WTC11 (cell line): ENCODE data around the gene RASA2. TPM values are rescaled to one million over a fixed set of nuclear protein-coding genes. Genes with fewer than 3 reads are reported as not detected.

Experiments
- ATAC-seq: fragments of 200-7000 bp; cut with Tn5 transposase; 2 replicates; pipeline ENCODE4 v1.10.0; 2021; ENCODE audit warnings: mild to moderate bottlenecking, moderate library complexity
- CTCF ChIA-PET: fragments of 300-600 bp; sonication (Branson Sonifier 250); formaldehyde crosslinking; loops from one replicate; lab custom pipeline; 2021; ENCODE audit warnings: antibody characterized with exemption; lab: Charles Lee
- POLR2A ChIA-PET: fragments of 350-600 bp; sonication (Branson Sonifier 250); formaldehyde crosslinking; loops from one replicate; lab custom pipeline; 2021; ENCODE audit warnings: antibody characterized with exemption; lab: Charles Lee
- DNase-seq: peaks from one replicate; pipeline ENCODE4 v3.0.0; 2021; ENCODE audit warnings: low spot score
- H3K27ac Mint-ChIP-seq: 2 replicates; pipeline ENCODE4 v1.8.0; 2021; ENCODE audit warnings: mixed read lengths
- H3K27me3 Mint-ChIP-seq: 2 replicates; pipeline ENCODE4 v1.8.0; 2021; ENCODE audit warnings: low read depth, mild to moderate bottlenecking, moderate library complexity, mixed read lengths
- H3K36me3 Mint-ChIP-seq: 2 replicates; pipeline ENCODE4 v1.8.0; 2021; ENCODE audit warnings: mixed read lengths
- H3K4me1 Mint-ChIP-seq: 2 replicates; pipeline ENCODE4 v1.8.0; 2022; ENCODE audit warnings: mixed read lengths
- H3K4me3 Mint-ChIP-seq: 2 replicates; pipeline ENCODE4 v1.8.0; 2021; ENCODE audit warnings: mild to moderate bottlenecking, moderate library complexity, mixed read lengths
- H3K9me3 Mint-ChIP-seq: 2 replicates; pipeline ENCODE4 v1.8.0; 2021; ENCODE audit warnings: mixed read lengths
- ATF1 ChIP-seq: sonication (generic); formaldehyde crosslinking; IDR thresholded peaks from 2 replicates; pipeline ENCODE4 v1.8.1; 2023; ENCODE audit warnings: mild to moderate bottlenecking, moderate library complexity, missing genetic modification reagents
- EMX1 ChIP-seq: fragments of 250-450 bp; sonication (Bioruptor Pico); IDR thresholded peaks from 2 replicates; pipeline ENCODE4 v1.8.0; 2021; ENCODE audit warnings: mild to moderate bottlenecking
- ETV6 ChIP-seq: sonication (generic); formaldehyde crosslinking; IDR thresholded peaks from 2 replicates; pipeline ENCODE4 v1.8.1; 2022; ENCODE audit warnings: mild to moderate bottlenecking, missing genetic modification reagents
- KAT7 ChIP-seq: sonication (generic); formaldehyde crosslinking; IDR thresholded peaks from 2 replicates; pipeline ENCODE4 v1.8.1; 2023; ENCODE audit warnings: missing genetic modification reagents, mild to moderate bottlenecking, borderline replicate concordance
- NFATC4 ChIP-seq: fragments of 250-450 bp; sonication (Bioruptor Pico); IDR thresholded peaks from 2 replicates; pipeline ENCODE4 v1.9.0; 2021; ENCODE audit warnings: mild to moderate bottlenecking
- PRRX2 ChIP-seq: fragments of 250-450 bp; sonication (Bioruptor Pico); IDR thresholded peaks from 2 replicates; pipeline ENCODE4 v1.8.0; 2021; ENCODE audit warnings: mild to moderate bottlenecking
- SMAD3 ChIP-seq: sonication (generic); formaldehyde crosslinking; IDR thresholded peaks from 2 replicates; pipeline ENCODE4 v1.8.0; 2022; ENCODE audit warnings: missing genetic modification reagents, mild to moderate bottlenecking, borderline replicate concordance
- SMAD4 ChIP-seq: sonication (generic); formaldehyde crosslinking; IDR thresholded peaks from 2 replicates; pipeline ENCODE4 v1.8.0; 2022; ENCODE audit warnings: mild to moderate bottlenecking, missing genetic modification reagents
- SOX15 ChIP-seq: fragments of 250-450 bp; sonication (Bioruptor Pico); IDR thresholded peaks from 2 replicates; pipeline ENCODE4 v1.9.0; 2021; ENCODE audit warnings: mild to moderate bottlenecking
- TCF7 ChIP-seq: sonication (generic); formaldehyde crosslinking; IDR thresholded peaks from 2 replicates; pipeline ENCODE4 v1.8.0; 2022; ENCODE audit warnings: mild to moderate bottlenecking, low read depth, missing genetic modification reagents, moderate library complexity
- TEAD4 ChIP-seq: sonication (generic); formaldehyde crosslinking; IDR thresholded peaks from 2 replicates; pipeline ENCODE4 v1.8.0; 2022; ENCODE audit warnings: mild to moderate bottlenecking, missing genetic modification reagents
- ZBTB21 ChIP-seq: sonication (generic); formaldehyde crosslinking; IDR thresholded peaks from 2 replicates; pipeline ENCODE4 v1.8.1; 2023; ENCODE audit warnings: mild to moderate bottlenecking, missing genetic modification reagents, borderline replicate concordance
- ZNF138 ChIP-seq: sonication (generic); formaldehyde crosslinking; conservative IDR thresholded peaks from 2 replicates; pipeline ENCODE4 v1.8.1; 2022; ENCODE audit warnings: mild to moderate bottlenecking, moderate library complexity, missing genetic modification reagents
- ZNF263 ChIP-seq: sonication (generic); formaldehyde crosslinking; IDR thresholded peaks from 2 replicates; pipeline ENCODE4 v1.8.1; 2022; ENCODE audit warnings: low read depth, mild to moderate bottlenecking, moderate library complexity, missing genetic modification reagents
- ZNF423 ChIP-seq: fragments of 250-450 bp; sonication (Bioruptor Pico); IDR thresholded peaks from 2 replicates; pipeline ENCODE4 v2.1.2; 2022; ENCODE audit warnings: mild to moderate bottlenecking, moderate library complexity
- total RNA-seq: library from RNA; stranded (reverse); gene quantifications from 3 replicates; pipeline ENCODE4 v1.2.3, GENCODE V29; 2021
- TF ChIP-seq, protein P1 (sequence below): sonication (generic); formaldehyde crosslinking; IDR thresholded peaks from 2 replicates; pipeline ENCODE4 v1.8.0; 2022; ENCODE audit warnings: mild to moderate bottlenecking, missing genetic modification reagents
- TF ChIP-seq, protein P2 (sequence below): fragments of 250-450 bp; sonication (Bioruptor Pico); IDR thresholded peaks from 2 replicates; pipeline ENCODE4 v1.9.0; 2021; ENCODE audit warnings: mild to moderate bottlenecking
- TF ChIP-seq, protein P3 (sequence below): fragments of 200-600 bp; IDR thresholded peaks from 2 replicates; pipeline ENCODE4 v1.8.0; 2022; ENCODE audit warnings: antibody characterized with exemption
- TF ChIP-seq, protein P4 (sequence below): sonication (generic); formaldehyde crosslinking; IDR thresholded peaks from 2 replicates; pipeline ENCODE4 v1.8.1; 2023; ENCODE audit warnings: mild to moderate bottlenecking, missing genetic modification reagents
- TF ChIP-seq, protein P5 (sequence below): sonication (generic); formaldehyde crosslinking; IDR thresholded peaks from 2 replicates; pipeline ENCODE4 v1.8.1; 2023; ENCODE audit warnings: mild to moderate bottlenecking, missing genetic modification reagents
- TF ChIP-seq, protein P6 (sequence below): sonication (generic); formaldehyde crosslinking; IDR thresholded peaks from 2 replicates; pipeline ENCODE4 v1.8.1; 2023; ENCODE audit warnings: mild to moderate bottlenecking, missing genetic modification reagents, moderate library complexity

RASA2 gene
- total RNA-seq, 1 experiment from 2014 or later = 13.9 TPM

DNA sequence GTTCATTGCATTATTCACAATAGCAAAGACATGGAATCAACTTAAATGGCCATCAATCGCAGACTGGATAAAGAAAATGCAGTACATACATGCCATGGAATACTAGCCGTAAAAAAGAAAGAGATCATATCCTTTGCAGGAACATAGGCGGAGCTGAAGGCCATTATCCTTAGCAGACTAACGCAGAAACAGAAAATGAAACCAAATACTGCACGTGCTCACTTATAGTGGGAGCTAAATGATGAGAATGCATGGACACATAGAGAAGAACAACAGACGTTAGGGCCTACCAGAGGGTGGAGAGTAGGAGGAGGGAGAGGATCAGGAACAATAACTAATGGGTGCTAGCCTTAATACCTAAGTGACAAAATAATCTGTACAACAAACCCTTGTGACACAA lies 57.9 kb downstream of the RASA2 start:
- ChIA-PET CTCF (no interaction called here), POLR2A (no interaction called here)
- no peak overlapping the region for H3K4me3 Mint-ChIP-seq
- H3K9me3 Mint-ChIP-seq = peaks cover 24% of the 10 kb centered on the region
- peaks cover 45% of the 10 kb centered on the region for H3K36me3 Mint-ChIP-seq
- DNase-seq (no peak), ATAC-seq (no peak)
- no peaks in the 10 kb centered on the region for H3K27me3 Mint-ChIP-seq
- H3K4me1 Mint-ChIP-seq = no peaks in the 10 kb centered on the region
- H3K27ac Mint-ChIP-seq = no peak overlapping the region; the same call in 1 of the 2 replicates
- TF ChIP-seq ZNF138 (CRISPR knock-in tag) (no peak), TEAD4 (CRISPR knock-in tag) (no peak), EMX1 (CRISPR knock-in tag) (no peak), ZNF423 (CRISPR knock-in tag) (no peak)
- TF ChIP-seq, protein P1, sequence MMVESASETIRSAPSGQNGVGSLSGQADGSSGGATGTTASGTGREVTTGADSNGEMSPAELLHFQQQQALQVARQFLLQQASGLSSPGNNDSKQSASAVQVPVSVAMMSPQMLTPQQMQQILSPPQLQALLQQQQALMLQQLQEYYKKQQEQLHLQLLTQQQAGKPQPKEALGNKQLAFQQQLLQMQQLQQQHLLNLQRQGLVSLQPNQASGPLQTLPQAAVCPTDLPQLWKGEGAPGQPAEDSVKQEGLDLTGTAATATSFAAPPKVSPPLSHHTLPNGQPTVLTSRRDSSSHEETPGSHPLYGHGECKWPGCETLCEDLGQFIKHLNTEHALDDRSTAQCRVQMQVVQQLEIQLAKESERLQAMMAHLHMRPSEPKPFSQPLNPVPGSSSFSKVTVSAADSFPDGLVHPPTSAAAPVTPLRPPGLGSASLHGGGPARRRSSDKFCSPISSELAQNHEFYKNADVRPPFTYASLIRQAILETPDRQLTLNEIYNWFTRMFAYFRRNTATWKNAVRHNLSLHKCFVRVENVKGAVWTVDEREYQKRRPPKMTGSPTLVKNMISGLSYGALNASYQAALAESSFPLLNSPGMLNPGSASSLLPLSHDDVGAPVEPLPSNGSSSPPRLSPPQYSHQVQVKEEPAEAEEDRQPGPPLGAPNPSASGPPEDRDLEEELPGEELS = no peak

DNA sequence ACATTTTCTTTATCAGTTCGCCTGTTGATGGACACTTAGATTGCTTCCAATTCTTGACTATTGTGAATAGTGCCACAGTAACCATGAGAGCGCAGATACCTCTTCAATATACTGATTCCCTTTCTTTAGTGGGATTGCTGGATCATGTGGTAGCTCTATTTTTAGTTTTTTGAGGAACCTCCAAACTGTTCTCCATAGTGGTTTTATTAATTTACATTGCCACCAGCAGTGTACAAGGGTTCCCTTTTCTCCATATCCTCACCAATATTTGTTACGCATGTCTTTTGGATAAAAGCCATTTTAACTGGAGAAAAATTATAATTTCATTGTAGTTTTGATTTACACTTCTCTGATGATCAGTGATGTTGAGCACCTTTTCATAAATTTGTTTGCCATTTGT lies 59.3 kb downstream of the RASA2 start:
- Mint-ChIP-seq H3K27me3 (no peaks in the 10 kb centered on the region), H3K36me3 (peaks cover 45% of the 10 kb centered on the region), H3K4me1 (no peaks in the 10 kb centered on the region), H3K27ac (no peak overlapping the region), H3K4me3 (no peak overlapping the region), H3K9me3 (peaks cover 24% of the 10 kb centered on the region)
- ChIA-PET CTCF (interaction anchor here (1.3 kb wide), 1 partner anchor 91 kb away, joined by 3 read pairs; no protein-coding TSS in a partner anchor), POLR2A (no interaction called here)
- no peak for DNase-seq
- TF ChIP-seq EMX1 (CRISPR knock-in tag) = no peak
- TF ChIP-seq, protein P2, sequence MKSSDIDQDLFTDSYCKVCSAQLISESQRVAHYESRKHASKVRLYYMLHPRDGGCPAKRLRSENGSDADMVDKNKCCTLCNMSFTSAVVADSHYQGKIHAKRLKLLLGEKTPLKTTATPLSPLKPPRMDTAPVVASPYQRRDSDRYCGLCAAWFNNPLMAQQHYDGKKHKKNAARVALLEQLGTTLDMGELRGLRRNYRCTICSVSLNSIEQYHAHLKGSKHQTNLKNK (CRISPR knock-in tag) = no peak
- TF ChIP-seq ZNF263 (CRISPR knock-in tag) = no peak
- no peak for TF ChIP-seq KAT7 (CRISPR knock-in tag)
- no peak for TF ChIP-seq TCF7 (CRISPR knock-in tag)
- no peak for TF ChIP-seq ETV6 (CRISPR knock-in tag)
- no peak for TF ChIP-seq ATF1 (CRISPR knock-in tag)
- TF ChIP-seq, protein P3, sequence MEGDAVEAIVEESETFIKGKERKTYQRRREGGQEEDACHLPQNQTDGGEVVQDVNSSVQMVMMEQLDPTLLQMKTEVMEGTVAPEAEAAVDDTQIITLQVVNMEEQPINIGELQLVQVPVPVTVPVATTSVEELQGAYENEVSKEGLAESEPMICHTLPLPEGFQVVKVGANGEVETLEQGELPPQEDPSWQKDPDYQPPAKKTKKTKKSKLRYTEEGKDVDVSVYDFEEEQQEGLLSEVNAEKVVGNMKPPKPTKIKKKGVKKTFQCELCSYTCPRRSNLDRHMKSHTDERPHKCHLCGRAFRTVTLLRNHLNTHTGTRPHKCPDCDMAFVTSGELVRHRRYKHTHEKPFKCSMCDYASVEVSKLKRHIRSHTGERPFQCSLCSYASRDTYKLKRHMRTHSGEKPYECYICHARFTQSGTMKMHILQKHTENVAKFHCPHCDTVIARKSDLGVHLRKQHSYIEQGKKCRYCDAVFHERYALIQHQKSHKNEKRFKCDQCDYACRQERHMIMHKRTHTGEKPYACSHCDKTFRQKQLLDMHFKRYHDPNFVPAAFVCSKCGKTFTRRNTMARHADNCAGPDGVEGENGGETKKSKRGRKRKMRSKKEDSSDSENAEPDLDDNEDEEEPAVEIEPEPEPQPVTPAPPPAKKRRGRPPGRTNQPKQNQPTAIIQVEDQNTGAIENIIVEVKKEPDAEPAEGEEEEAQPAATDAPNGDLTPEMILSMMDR = no peak
- TF ChIP-seq, protein P4, sequence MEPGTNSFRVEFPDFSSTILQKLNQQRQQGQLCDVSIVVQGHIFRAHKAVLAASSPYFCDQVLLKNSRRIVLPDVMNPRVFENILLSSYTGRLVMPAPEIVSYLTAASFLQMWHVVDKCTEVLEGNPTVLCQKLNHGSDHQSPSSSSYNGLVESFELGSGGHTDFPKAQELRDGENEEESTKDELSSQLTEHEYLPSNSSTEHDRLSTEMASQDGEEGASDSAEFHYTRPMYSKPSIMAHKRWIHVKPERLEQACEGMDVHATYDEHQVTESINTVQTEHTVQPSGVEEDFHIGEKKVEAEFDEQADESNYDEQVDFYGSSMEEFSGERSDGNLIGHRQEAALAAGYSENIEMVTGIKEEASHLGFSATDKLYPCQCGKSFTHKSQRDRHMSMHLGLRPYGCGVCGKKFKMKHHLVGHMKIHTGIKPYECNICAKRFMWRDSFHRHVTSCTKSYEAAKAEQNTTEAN = no peak
- no peak for TF ChIP-seq SMAD4 (CRISPR knock-in tag)
- TF ChIP-seq PRRX2 (CRISPR knock-in tag) = no peak
- TF ChIP-seq SMAD3 (CRISPR knock-in tag) = no peak
- TF ChIP-seq ZBTB21 (CRISPR knock-in tag) = no peak
- no peak for TF ChIP-seq SOX15 (CRISPR knock-in tag)
- TF ChIP-seq NFATC4 = no peak
- TF ChIP-seq, protein P5, sequence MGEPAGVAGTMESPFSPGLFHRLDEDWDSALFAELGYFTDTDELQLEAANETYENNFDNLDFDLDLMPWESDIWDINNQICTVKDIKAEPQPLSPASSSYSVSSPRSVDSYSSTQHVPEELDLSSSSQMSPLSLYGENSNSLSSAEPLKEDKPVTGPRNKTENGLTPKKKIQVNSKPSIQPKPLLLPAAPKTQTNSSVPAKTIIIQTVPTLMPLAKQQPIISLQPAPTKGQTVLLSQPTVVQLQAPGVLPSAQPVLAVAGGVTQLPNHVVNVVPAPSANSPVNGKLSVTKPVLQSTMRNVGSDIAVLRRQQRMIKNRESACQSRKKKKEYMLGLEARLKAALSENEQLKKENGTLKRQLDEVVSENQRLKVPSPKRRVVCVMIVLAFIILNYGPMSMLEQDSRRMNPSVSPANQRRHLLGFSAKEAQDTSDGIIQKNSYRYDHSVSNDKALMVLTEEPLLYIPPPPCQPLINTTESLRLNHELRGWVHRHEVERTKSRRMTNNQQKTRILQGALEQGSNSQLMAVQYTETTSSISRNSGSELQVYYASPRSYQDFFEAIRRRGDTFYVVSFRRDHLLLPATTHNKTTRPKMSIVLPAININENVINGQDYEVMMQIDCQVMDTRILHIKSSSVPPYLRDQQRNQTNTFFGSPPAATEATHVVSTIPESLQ (CRISPR knock-in tag) = no peak
- TF ChIP-seq, protein P6, sequence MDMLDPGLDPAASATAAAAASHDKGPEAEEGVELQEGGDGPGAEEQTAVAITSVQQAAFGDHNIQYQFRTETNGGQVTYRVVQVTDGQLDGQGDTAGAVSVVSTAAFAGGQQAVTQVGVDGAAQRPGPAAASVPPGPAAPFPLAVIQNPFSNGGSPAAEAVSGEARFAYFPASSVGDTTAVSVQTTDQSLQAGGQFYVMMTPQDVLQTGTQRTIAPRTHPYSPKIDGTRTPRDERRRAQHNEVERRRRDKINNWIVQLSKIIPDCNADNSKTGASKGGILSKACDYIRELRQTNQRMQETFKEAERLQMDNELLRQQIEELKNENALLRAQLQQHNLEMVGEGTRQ (CRISPR knock-in tag) = no peak
- ATAC-seq = no peak
